GM19240 (cell line): Measurements from ENCODE around the gene FASTK.

Source experiments
- DNase-seq: peaks from one replicate; pipeline ENCODE4 v3.0.0; 2011; ENCODE audit warnings: low spot score; ENCODE audit not compliant: insufficient read length

The FASTK gene

DNA sequence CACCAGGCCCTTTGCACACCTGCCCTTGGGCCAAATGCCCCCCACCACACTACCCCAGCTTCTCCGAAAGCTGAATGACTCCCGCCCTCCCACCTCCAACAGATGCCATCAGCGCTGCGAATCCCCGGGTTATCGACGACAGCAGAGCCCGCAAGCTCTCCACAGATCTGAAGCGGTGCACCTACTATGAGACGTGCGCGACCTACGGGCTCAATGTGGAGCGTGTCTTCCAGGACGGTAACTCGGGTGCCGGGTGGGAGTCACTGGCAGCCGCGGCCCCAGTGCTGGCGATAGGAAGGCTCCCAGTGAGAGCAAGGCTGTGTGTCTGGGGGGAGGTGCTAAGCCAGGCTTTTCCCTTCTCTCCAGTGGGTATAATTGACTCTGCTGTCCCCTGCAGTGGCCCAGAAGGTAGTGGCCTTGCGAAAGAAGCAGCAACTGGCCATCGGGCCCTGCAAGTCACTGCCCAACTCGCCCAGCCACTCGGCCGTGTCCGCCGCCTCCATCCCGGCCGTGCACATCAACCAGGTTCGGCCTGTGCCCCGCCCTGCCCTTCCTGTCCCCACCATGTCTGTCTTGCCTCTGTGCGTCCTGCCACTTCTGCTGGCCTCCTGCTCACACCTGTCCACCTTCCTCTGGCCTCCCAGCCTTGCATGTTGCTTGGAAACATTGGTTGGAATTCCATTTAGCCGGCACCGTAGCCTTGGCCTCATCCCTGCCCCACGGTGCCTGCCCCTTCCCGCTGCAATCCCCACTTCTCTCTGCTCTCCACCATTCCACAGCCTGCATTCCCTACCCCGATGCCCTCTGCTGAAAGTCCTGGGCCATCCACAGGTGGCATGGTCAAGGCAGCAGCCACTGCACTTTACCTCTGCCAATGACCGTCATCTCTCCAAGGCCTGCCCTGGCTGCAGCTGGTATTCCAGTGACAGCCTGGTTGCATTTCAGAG, 37.8 kb upstream of the FASTK start:
- no peak for DNase-seq

DNA sequence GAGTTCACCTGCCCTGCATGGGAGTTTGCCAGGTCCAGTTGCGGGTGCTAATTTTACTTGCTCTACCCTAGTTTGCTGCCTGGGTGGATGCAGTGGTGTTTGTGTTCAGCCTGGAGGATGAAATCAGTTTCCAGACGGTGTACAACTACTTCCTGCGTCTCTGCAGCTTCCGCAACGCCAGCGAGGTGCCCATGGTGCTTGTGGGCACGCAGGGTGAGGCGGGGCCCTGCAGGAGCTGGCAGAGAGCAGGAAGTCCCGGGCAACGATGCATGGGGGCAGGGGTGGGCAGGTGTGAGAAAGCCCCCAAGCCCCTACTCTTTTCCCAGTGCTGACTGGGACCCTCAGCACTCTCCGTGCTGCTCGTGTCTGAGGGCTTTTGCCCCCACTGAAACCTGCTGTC, 37.0 kb upstream of the FASTK start:
- no peak for DNase-seq

DNA sequence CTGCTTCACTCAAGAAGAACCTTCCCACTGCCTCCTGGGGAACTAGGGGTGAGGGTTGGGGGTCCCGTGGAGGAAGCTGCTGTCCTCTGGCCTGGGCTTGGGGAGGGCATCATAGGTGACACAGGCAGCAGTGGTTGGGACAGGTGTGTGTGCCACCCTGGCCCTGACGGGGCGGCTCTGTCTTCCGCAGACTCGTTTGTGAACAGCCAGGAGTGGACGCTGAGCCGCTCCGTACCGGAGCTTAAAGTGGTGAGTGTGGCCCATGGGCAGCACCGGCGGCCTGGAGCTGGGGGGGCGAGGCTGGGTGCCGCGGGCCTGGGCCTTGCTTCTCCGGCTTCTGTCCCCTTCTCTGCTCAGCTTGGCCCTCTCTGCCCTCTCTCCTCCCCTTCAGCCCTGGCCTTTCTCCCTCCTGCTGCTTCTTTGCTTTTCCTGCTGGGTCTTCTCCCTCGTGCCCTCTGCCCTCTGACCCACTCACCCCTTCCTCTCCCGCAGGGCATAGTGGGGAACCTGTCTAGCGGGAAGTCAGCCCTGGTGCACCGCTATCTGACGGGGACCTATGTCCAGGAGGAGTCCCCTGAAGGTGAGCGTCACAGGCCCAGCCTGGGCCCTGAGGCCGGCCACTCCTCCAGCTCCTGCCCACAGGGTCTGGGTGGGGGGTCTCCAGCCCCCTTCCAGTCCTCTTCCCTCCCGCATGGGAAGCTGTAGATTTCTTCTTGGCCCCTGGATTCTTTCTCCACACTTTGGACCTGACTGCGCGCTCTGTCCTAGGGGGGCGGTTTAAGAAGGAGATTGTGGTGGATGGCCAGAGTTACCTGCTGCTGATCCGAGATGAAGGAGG, 36.2 kb upstream of the FASTK start:
- no peak for DNase-seq

DNA sequence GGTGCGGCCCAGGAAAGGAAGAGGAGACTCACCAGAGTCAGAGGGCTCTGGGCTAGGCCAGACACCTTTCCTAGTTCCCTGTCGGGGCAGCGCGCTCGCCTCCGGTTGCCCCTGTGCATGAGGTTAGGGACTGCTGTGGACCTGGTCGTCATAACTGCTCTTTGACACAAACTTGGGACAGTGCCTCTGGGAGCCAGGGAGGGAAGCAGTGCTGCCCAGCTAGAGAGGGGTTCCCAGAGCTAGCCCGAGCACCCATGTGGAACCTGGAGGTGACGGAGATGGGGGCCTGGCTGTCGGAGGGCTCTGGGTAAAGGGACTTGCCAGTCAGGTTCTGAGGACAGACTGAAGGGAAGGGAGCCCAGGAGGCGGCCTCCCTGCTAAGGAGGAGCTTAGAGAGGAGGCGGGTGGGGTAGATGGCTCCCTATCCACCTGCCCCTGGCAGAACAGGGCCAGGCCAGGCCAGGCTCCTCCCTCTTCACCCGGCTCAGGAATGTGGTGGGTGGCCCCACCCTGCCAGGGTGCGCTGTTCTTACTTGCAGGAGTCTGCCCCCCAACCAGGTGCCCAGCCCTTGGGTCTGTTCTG, 35.3 kb upstream of the FASTK start:
- no peak for DNase-seq

DNA sequence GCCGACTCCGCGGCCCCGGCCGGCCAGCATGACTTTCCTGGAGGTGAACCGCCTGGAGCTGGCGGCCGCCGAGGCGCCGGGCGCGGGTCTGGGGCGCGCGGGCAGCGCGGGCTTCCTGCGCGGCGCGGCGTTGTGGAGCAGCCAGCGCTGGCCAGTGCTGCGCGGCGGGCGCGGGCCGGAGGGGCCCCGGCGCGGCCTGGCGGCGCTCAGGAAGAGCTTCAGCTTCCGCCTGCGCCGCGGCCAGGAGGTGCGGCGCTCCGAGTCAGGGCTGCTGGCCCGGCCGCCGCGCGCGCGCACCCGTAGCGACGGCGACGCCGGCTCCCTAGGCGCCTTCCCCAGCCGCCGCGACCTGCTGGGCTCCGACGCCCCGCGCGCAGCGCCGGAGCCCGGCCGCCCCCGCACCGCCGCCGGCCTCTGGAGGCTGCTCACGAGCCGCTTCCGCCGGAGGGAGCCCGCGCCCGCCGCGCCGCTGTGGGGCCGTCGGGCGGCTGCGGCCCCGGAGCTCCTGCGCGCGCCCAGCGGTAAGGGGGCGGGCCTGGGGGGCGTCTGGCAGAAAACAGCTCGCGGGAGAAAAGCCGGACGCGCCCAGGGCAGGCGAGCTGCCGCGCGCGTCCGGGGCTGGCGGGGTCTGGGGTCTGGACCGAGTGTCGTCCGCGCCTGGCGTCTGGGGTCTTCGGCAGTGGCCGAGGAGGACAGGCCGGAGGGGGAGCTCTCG, 34.7 kb upstream of the FASTK start:
- no peak for DNase-seq

DNA sequence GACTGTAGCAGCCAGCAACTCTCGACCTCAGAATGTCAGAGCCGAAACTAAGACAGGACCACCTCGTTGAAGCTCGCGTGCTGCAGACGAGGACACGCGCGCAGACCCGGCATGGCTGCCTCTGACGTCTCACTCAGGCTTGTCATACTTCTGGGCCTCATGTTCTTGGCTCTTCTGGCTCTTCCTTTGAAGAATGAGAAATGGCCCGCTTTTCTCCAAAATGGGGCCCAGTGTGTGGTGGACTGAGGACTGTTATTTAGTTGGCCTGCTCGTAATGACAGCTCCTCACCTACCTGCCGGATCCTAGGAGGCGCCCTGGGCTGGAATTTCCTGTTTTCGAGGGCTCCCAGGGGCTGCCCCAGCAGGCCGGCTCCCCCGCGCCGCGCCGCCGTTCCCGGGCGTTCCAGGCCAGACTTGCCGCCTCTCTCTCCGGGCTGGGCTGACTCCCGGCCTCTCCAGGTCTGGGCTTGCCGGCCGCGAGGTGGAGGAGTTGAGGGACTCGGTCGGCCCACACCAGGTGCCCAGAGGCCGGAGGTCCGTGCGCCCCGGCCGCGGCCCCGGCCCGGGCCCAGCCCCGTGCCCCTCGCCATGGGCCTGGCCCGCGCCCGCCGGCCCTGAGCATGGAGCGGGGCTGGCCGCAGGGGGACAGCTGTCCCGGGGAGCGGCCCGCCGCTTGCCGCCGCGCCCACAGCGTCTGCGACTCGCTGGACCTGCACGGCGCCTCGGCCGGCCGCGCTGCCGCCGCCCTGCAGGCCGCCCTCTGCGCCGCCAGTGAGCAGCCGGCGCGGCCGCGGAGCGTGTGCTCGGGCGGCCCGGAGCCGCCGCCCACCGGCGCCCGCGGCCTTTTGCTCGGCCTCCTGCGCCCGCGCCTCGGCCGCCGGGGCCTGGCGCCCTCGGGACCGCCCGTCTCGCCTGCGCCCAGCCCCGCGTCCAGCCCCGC, 33.8 kb upstream of the FASTK start:
- DNase-seq: no peak

DNA sequence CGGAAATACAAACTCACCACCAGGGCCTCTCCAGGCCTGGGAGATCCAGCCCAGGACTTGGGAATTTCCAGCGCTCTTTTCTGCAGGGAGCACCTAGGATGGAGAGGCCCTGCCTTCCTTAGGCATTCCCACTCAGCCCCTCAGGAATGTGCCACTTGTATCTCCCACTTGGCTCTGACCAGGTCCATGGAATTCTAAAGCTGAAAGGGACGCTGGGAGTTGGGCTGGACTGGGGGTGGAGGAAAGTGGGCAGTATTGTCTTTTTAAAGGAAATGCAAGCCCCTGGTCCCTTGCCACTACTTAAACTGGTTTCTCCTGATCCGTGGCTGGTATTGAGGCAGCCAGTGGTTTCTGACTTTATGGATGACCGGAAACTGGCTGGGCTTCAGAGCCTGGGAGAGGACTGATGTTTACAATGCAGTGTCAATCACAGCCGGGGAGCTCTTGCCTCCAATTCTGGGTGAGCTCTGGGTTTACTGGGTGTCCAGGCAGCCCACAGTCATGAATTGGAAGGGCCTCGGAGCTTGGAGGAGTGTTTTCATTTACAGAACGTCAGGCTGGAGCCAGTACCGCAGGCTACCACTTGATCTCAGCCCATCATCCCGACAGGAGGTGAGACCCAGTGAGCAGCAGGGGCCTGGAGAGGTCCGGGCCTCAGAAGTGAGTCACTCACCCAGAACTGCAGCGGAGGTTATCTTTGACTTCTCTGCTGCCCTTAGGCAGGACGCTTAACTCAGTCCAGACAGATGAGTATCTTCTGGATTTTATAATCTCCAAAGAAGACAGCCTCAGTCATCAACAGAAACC, 32.9 kb upstream of the FASTK start:
- DNase-seq: no peak

DNA sequence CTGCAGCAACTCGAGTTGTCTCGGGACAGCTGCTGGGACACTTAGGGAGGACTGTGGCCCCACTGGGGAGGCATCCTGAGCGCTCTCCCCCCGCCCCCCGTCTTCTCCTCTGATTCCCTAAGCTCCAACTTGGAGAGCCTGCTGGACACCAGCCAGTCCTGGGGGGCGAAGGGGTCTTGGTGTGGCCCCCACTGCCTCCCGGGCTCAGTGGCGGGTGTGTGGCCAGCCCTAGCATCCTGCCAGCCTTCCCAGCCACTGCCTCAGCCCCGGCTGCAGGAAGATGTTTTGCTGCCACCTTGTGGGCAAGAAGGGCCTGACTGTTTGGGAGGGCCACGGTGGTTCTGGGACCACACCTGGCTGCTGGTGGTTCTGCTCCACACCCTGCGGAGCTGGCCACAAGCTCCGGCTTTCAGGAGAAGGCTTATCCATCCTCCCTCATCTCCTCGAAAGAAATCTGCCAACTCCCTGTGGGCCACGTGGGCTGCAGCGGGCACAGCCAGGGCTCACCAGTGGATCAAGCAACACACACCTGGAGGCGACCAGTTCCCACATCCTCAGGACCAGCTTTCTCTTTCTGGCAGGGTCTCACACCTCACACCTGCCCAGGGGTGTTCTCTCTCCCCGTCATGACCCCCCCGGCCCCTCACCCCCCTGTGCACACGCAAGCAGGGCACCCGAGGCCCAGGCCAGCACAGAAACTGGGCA, 30.5 kb upstream of the FASTK start:
- peak; percentile 97 for DNase-seq

DNA sequence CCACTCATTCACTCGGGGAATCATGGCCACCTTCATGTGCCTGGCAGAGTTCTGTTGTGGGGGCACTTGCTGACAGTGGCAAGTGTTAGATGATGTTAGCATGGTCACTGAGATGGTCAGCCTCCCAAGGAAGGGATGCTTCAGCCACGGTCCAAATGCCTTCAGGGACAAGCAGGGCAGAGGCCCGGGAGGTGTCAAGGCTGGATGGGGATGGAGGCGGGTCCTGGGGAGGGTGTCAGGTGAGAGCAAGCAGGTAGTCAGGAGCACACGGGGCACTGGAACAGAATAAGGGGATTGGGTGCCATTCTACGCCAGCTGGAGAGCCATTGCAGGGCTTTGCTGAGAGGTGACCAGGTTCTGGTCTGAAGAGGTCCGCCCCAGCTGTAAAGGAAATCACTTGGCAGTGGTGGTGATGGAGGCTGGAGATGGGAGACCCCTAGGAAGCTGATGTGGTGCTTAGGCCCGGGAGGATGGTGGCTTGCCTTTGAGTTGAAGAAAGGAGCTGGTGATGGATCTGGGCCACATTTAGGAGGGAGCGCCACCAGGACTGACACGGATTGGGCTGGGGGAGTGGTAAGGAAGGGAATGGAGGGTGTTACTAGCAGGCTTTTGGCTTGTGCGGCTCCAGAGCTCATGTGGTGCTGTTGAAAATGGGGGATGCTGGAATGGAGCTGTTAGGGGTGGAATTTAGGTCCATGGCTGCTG, 29.8 kb upstream of the FASTK start:
- no peak for DNase-seq

DNA sequence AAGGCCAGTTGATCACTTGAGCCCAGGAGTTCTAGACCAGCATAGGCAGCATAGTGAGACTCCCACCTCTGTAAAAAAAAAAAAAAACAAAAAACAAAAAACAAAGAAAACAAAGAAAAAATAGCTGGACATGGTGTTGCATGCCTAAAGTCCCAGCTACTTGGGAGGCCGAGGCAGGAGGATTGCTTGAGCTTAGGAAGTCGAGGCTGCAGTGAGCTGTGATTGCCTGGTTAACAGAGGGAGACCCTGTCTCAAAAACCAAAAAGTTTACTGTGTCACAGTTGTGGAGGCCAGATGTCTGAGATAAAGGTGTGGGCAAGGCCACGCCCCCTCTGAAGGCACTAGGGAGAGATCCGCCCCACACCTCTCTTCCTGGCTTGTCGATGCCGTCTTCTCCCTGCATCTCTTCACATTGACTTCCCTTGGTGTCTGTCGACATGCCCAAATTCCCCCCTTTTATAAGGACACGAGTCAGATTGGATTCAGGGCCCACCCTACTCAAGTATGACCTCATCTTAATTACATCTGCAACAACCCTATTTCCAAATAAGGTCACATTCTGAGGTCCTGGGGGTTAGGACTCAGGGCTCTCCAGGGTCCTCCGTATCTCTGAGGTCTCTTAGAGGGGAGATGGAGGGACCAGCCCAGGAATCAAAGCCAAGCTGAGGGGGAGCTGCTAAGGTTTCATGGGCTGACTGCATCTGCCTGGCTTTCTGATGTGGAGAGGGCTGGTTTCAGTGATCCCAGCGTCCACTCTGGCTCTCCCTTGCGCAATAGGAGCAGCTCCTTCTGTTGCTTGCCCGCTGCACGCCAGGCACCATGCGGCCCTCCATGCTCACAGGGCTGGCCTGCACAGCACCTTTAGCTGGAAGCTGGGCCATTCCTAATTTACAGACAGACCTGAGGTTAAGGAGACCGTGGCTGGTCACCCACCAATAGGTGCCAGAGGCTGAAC, 28.8 kb upstream of the FASTK start:
- DNase-seq: no peak

DNA sequence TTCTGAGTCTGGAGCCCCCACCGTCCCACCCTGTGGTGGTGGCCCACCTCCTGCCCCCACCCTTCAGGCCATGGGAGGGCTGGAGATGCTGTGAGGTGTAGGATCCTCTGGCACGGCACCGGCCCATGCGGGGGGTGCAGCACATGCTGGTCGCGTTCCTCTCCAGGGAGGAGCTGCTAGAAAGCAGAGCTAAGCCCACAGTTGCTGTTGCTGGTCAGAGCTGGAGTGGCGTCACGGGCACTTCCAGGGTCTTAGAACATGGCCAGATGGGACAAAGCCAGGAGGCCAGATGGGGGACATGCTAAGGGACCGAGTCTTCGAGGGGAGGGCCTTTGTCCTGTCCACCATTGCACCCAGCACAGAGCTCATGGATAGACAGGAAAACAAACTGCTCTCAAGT, 27.3 kb upstream of the FASTK start:
- no peak for DNase-seq

DNA sequence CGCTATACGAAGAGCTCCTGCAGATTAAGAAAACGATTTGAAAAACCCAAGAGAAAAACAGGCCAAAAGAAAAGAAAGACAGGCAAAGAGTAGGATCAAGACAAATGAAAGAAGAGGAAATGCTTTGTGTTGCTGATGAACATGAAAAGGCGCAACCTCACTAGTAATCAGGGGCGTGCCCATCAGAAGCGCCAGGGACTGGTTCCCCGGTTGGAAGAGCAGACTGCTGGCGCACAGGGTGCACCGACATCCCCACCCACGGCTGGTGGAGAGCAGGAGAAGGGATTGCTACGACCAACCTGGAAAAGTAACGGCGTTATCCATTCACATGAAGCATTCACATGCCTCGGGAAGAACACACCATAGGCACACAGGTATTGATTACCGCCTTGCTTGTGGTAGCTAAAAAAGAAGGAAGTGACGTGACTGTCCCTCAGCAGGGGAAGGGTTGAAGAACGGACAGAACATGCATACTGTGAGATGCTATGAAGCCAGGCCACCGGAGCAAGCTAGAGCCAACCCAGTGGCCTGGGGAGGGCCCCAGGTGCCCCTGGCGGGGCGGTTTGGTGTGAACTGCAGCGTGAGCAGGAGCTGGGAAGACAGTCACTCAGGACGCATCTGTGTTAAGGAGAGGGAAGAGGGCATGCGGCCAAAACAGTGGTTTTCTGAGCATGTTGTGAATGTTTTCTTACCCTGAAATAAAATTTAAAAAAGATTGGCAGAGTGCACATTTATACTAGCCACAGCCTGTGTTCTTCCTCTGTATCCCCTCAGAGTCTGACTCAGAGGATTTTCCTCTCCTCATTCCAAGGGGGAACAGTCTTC, 24.0 kb upstream of the FASTK start:
- DNase-seq: no peak

DNA sequence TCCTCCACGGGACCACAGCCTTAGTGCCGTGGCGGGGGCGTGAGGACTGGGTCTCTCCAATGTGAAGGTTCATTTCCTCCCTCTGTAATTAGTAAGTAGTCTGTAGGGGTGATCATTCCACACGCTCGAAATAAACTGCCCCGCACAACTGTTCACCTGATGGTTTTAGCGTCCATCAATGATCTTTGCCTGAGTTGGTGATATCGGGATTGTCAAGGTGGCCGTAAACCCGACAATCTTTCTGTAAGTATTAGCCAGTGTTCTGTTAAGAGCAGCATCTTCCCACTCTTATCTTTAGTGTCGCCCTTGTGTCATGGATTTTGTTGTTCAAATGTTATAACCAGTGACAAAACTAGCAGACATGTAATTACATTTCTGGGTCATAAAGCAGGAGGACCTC, 23.4 kb upstream of the FASTK start:
- no peak for DNase-seq

DNA sequence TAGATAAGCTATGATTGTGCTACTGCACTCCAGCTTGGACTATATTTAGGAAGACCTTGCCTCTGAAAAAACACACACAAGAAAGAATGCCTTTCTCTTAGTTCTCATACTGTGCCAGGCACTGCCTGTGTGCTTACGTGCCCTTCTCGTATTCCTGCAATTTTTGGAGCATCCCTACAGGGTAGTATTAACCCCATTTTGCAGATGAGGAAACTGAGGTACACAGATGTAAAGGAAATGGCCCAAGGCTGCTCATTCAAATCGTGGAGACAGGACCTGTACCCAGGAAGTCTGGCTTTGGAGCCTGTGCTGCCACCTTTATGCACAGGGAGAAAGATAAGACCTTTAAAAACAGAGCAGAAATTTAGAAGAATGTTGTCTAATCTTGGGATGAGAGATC, 22.4 kb upstream of the FASTK start:
- no peak for DNase-seq

DNA sequence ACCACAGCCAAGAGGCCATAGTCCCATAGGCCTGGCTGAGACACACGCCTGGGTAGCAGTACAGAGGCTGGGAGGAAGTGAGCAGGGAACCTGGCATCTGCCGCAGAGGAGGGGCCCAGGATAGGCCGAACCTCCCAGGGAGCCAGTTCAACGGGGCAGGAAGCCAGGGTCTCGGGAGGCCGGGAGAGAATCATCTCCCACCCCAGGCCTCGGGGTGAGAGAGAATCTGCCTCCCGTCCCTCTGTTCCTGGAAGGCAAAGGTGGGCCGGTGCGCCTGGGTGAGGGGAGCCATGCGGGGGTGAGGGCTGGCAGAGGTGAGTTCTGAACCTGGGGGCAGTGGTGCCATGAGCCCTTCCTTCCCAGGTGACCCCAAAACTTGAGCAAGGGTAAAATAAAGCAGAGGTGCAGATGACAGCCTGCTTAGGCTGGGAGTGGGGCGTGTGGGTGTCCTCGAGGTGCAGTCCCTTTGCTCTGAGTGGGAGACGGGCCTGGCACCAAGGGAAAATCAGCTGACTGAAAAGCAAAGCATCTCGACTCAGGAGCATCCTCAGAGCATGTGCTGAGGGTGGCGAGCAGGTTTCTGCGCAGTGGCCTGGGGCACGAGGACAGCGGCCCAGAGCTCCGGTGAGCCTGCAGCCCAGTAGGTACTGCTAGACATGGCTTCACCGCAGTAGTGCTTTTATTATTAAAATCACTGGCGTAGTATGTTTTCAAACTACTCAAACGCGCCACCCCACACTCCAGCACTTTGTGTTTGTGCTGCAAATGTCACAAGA, 21.2 kb upstream of the FASTK start:
- no peak for DNase-seq
